Glomerular visceral epithelial cell (primary cell): ENCODE measurements around the gene MED27.

ENCODE experiments used
- DNase-seq: peaks from one replicate; pipeline ENCODE4 v3.0.0-alpha.2; 2016; ENCODE audit errors: extremely low spot score

MED27 gene, protein sequence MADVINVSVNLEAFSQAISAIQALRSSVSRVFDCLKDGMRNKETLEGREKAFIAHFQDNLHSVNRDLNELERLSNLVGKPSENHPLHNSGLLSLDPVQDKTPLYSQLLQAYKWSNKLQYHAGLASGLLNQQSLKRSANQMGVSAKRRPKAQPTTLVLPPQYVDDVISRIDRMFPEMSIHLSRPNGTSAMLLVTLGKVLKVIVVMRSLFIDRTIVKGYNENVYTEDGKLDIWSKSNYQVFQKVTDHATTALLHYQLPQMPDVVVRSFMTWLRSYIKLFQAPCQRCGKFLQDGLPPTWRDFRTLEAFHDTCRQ

DNA sequence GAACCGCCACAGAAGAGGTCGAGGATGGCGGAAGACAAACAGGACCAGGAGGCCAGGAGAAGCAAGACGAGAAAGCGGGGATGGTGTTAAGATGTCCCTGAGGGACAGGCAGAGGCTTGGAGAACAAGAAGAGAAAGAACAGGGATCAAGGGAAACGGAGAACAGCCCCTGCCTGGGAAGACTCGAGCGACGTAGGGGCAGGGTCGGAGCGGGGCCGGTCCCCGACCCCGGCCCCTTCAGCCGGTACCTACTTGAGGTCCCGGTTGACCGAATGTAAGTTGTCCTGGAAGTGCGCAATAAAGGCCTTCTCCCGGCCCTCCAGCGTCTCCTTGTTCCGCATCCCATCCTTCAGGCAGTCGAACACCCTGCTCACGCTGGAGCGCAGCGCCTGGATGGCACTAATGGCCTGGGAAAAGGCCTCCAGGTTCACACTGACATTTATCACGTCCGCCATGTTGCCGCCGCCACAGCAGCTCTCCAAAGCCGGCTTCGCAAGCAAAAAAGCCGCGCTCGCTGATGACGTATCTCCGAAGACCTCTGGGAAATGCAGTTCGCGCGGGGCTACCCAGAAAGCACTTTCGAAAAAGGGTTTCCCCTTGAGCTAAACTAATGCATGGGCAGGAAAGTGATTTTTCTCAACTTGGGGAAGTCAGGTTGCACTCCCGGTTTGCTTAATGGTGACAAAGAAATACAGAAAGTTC lies at the start of gene MED27:
MED27 (minus strand) TSS at position 477 of the 701 bp plus-strand sequence; CDS start at position 454, 23 bp downstream.
- DNase-seq: peak; percentile 83

DNA sequence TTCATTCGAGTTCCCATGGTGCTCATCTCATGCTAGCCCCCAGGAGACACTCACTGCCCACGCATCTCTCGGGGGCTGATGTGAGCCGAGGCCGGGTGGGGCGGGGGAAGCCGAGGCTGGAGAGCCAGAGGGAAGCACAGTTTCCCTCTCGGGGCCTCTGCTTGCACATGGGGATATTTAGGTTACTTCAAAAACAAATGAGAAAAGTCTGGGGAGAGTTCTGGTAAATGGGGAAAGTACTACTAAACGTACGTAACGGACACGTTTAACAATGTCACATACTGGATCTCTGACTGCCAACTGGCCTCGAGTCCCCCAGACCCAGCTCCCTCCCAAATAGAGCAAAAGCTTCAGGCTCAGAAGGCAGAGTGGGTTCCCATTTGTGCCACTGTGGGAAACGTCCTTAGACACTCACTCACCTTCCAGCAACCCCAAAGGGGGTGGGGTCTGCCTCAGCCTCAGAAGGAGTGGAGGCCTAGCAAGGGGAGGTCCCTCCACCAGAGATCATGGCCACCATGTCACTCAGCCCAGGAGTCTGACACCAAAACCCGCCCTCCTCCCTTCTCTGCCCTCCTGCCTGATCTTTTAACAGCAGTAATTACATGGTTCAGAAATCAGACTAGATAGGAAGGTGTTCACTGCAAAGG lies 48.3 kb upstream of the MED27 start:
- no peak for DNase-seq

DNA sequence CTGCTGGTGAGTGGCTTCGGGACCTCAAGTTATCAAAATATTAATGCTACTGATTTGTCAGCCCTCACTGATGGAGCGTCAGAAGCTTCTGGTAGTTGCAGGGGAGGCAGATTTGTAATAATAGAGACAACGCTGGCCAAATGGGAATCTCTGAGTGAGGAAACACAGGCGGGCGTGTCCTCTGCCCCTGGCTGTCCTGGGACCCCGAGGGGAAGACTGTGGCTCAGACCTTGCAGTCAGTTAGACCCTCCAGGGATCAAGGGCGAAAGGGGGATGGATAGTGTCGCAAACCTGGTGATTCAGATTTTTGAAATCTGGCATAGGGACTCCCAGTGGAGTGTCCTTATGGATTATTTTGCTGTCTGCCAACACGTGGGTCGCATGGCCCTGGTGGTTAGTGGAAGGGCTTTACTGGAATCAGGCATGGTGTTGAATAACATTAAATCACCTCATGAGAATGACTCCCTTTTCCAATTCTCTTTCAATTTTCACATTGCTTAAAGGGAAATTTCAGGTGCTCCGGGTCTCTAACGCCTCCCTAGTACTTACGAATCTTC lies 47.1 kb upstream of the MED27 start:
- DNase-seq: no peak

DNA sequence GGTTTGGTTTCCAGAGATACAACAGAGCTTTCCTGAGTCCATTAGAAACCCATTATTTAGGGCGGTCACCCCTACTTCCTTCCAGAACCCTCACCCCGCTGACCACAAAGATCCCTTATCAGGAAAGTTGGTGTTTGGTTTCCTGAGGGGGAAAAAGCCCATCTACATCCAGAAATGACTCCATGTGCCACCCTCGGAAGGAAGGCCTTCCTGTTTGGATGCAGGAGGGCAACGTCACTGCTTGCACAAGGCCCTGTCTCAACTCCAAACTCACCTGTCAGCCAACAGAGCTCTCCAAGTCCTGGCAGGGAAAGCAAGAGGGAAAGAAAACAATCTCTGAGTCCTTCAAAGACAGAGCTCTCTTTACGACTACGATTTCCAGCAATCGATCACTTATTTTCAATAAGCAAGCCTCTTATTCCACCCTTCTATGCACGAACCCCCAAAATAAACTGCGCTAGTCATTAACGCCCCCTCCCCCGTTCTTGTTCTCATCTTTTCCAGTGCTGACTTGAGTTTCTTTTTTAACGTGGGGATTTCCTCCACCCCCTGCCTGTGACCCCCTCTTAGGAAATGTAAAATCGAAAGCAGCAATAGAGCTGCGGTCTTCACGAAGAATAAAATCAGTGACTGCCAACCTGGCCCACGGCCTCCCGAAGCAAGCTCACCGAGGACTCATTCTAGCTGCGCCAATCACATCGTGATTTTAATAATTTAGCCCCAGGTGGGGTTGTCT lies 46.4 kb upstream of the MED27 start:
- no peak for DNase-seq

DNA sequence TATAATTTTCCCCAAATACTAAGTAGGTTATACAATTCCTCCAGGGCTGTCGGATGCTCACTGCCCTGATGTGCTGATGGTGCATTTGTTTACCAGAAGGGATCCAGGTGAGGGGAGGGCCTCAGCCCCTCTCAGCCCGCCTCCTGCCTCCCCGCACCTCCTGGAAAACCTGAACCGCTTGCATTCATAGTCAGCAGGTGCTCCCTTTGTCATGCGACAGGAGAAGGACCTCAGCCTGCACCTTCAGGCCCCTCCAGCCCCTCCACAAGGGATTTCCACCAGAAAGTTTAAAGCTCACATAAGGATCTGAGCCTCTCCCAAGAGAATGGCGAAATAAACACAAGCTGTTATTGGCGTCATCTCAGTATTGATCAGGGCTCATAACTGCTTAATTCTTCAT lies 45.7 kb upstream of the MED27 start:
- no peak for DNase-seq

DNA sequence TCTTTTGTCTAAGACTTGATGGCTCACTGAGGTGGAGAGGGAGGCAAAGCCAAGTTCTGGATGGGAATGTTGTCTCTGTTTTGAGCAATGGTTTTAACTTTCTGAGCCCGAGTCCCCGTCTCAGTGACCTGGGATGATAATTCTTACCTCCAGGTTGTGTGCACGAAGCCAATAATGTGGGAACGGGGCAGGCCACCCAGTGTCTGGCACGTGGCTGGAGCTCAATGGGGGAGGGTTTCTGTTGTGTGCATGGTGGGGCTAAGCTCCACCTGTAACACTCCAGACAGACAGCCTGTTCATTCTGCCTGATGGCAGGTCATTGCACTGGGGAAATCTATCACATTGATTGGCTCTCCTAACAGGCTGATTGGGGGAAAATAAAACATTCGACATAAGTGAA lies 45.1 kb upstream of the MED27 start:
- no peak for DNase-seq

DNA sequence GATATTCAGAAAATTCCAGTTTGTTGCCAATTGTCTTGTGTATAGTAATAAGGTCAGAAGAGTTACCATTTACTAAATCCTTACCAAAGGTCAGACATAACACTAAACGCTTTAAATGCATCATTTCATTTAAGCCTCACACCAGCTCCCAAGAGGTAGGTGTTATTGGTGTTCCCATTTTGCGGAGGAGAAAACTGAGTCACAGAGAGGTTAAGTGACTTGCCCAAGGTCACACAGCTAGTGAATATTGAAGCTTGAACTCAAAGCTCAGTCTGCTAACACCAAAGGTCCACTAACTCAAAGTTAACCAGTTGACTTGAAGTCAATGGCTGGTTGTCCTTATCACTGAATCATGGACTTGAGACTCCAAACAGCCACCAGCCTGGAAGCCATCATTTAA lies 41.4 kb upstream of the MED27 start:
- DNase-seq: no peak

DNA sequence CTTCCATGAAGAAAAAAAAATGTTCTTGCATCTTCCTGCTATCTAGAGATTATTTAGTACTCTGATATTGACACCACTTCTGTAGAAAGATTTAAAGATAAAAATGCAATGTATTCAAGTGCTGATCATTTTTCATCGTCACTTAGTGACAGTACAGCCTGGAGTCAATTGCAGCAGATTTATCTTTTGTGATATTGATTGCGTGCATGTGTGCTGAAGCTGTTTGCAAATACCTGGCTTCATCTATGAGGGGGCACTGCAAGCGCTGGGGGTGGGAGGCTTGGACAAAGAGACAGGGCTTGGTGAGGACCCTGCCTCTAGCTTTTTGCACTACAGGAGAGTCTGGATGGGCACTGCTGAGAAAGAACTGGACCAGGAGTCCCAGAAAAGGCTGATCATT lies 38.0 kb upstream of the MED27 start:
- DNase-seq: no peak

DNA sequence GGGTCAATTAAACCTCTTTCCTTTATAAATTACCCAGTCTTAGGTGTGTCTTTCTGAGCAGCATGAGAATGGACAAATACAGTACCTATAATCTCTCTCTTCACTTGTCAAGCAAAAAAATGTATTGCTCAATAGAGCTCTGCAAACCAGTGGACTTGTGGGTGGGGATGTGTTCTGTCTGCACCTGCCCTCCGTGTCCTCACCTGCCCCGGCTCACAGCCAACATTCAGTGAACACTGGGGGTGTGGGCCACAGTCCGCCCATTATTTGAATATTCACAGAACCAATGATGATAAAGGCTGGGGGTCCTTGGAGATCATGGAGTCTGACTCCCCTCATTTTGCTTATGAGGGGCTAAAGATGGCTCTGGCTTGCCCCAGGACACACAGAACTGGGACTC lies 36.9 kb upstream of the MED27 start:
- no peak for DNase-seq

DNA sequence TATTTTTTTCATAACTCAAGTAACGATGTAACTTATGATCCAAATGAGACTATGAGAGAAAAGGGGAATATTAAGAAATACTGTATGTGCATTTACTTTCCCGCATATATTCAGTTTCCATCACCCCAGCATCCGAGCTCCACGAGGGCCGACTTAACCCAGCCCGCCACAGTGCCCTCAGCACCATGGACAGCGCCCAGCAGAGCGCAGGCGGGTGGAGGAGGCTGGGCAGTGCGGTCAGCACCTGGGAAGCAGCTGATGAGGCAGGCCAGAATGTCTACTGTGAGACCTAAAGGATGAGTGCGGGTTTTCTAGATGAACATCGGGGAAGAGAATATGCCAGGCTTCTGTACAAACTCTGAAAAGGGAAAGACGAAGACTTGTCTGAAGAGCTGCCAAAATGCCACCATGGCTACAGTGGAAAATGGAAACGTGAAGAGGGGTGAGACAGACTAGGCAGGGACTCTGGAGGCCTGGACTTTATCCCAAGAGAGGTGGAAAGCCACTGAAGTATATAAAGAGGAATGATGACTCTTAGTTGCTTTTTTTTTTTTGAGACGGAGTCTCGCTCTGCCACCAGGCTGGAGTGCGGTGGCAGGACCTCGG lies 34.5 kb upstream of the MED27 start:
- peak; percentile 52 for DNase-seq

DNA sequence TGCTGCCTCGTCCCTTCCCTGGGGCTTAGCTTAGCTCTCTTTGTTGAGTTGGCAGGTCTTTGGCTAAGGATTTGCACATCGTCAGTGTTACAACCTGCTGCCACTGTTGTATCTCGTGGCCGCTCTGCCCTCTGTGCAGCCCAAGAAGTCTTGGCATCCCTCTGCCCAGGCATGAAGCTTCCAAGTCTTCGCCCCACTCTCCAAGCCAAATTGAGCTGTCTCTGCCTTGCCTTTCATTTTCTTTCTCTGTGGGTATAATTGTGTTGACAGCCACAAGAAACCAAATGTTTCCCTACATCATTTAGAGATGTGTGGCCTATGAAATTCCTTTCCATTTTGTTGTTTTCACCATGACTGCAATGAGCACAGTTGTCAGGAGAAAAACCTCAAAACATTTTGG lies 29.6 kb upstream of the MED27 start:
- DNase-seq: no peak

DNA sequence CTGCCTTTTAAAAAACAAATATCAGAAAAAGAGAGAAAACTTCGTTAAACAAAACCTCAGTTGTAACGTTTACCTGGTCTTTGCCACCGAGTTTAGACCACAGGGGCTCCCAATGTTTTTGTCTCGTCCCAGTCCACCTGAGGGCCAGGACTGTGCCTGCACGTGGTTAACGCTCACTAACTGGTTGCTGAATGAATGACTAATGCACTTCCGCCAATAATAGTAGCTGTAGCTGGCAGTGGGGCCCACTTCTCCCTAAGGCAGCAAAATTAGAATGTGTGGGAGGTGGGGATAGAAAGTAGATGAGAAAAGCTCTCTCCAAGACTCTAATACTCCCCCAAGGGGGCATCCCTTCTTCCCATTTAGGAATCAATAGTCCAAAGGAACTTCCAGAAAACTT lies 29.1 kb upstream of the MED27 start:
- DNase-seq: no peak

DNA sequence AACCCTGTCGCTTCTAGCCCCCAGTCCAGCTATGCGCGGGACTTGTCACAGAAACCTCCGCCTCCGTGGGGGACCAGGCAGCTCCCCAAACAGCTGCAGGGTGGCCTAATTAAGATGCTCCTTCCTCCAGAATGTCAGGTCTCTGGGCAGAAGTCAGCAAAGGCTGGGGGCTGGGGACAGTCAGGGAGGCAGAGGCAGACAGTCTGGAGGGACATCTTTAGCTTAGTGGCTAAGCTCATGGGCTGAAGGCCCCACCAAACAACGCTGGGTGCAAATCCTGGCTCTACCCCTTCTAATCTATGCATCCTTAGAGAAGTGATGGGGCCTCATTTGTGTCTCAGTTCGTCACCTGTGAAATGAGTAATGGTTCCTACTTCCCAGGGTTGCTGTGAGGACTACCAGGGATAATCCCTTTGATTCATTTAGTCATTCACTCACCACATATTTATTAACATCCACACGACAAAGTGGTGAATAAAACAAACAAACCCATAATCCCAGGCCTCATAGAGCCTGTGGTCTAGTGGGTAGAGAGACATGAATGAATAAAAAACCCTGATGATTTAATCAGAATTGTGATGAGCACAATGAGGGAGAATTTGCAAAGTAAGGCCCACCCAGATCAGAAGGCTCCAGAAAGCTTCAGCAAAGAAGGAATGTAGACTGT lies 20.2 kb upstream of the MED27 start:
- DNase-seq: no peak

DNA sequence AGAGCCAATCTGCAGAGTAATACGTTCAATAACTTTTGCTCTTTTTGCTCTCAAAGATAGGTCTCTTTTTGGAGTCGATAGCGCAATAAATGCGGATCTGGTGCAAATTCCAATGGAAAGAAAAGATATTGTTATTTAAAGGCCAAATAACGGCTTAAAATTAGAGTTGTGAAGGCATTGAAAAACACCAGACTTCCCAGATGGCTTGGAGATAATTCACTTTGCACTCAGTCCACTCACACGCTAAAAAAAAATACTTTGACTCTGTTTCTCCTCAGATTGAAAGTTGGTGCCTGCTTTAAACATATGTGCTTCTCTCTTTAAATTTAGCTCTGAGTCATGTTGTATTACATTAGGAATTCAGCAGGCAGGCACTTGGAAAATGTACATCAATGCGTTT lies 19.5 kb upstream of the MED27 start:
- no peak for DNase-seq

DNA sequence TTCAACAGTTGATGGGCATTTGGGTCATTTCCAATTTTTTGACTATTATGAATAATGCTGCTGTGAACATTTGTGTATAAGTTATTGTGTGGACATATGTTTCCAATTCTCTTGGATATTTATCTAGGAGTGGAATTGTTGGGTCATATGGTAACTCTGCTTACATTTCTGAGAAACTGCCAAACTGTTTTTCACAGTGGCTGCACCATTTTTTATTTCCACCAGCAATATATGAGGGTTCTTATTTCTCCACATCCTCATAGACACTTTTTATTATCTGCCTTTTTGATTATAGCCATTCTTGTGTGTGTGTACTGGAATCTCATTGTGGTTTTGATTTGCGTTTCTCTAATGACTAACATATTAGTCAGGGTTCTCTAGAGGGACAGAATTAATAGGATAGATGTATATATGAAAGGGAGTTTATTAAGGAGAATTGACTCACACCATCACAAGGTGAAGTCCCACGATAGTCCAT lies 14.7 kb upstream of the MED27 start:
- peak; percentile 15 for DNase-seq

DNA sequence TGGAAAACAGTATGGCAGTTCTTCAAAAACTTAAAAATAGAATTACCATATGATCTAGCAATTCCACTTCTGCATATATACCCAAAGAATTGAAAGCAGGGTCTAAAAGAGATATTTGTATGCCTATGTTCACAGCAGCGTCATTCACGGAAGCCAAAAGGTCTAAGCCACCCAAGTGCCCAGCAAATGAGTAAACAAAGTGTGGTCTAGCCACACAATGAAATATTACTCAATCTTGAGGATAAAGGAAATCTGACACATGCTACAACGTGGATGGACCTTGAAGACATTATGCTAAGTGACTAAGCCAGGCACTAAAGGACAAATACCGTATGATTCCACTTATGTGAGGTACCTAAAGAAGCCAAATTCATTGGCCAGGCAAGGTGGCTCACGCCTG lies 11.1 kb upstream of the MED27 start:
- no peak for DNase-seq

DNA sequence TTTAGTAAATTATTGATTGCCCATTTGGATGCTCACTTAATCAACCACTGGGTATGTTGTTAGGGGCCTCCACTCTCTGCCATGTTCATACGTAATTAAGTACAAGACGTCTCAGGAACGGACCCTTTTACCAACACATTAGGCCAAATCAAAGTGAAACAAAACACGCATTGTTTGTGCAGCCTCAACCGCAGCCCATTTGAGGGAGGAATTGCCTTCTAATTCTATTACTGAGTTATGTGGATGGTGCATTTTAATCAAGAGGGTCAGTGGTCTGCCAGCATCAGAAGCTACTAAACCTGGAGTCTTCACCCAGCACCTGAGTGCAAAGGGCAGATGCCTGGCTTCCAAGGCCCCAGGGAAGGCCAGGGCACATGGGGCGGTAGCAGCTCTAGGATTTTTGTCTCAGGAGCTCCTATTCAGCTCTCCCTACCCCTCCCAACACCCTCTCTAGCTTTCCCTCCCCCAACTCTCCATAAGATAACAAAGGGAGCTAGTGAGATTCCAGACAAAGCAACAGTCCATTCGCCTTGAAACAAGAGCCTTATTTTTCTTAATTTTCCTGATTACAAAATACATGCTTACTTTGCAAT lies 7.9 kb upstream of the MED27 start:
- no peak for DNase-seq

DNA sequence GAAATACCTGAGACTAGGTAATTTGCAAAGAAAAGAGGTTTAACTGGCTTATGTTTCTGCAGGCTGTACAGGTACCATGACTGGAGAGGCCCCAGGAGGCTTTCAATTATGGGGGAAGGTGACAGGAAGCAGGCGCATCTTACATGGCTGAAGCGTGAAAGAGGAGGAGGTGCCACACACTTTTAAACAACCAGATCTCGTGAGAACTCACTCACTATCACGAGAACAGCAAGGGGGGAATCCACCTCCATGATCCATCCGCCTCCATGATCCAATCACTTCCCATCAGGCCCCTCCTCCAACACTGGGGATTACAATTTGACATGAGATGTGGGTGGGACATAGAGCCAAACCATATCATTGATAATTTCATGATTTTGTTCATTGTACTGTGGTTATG lies 2.5 kb upstream of the MED27 start:
- no peak for DNase-seq

DNA sequence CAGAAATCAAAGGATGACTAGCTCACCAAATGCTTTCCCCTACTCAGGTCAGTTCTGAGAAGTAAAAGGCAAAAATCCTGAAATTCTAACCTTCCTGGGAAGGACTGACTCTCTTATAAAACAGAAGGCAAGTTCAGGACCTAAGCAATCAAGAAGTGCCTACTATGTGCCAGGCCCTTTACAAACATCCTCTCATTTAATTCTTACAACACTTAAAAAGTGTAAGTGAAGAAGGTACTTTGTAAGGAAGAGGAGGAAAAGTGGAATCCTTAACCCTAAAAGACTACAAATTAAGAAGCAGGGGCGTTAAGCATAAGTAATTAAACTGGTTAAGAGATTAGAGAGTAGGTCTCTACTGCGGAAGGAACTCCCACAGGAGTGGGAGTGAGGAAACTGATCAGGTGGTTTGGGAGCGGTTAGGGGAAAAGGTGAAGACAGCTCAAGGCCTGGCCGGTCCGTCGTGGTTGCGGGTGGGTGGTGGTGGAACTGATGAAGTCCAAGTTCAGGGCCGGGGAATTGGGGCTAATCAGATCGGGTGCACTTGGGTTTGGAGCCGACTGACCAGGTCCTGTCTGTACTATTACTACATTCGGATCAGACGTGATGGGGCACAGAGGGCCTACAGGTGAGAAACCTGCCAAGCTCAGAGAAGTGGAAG lies 839 bp downstream of the MED27 start:
- DNase-seq: no peak
